Astrocyte (in vitro differentiated cells and primary cell): ENCODE data around the gene LPGAT1. TPM values are rescaled to one million over a fixed set of nuclear protein-coding genes. Genes with fewer than 3 reads are reported as not detected.

Source experiments
- DNase-seq: peaks from one replicate; pipeline ENCODE4 v3.0.0-alpha.2; 2010; ENCODE audit warnings: low read depth
- FAIRE-seq: peaks from 2 replicates; lab custom pipeline; 2011; peaks lifted over from hg19 to GRCh38; lab: Jason Lieb, UNC
- H2AFZ ChIP-seq: 2 replicates; pipeline ENCODE4 v1.6.0; 2012; ENCODE audit warnings: low read depth, low read length, inconsistent platforms
- H3K27ac ChIP-seq: 2 replicates; pipeline ENCODE4 v1.5.1; 2011; ENCODE audit warnings: low read depth, low read length, inconsistent platforms
- H3K27me3 ChIP-seq: 2 replicates; pipeline ENCODE4 v1.6.0; 2011; ENCODE audit warnings: low read length, inconsistent platforms; ENCODE audit not compliant: insufficient read depth
- H3K36me3 ChIP-seq: 2 replicates; pipeline ENCODE4 v1.5.1; 2011; ENCODE audit warnings: low read length, inconsistent platforms; ENCODE audit not compliant: insufficient read depth
- H3K4me1 ChIP-seq: 2 replicates; pipeline ENCODE4 v1.5.1; 2011; ENCODE audit warnings: low read length, inconsistent platforms; ENCODE audit not compliant: insufficient read depth
- H3K4me2 ChIP-seq: 2 replicates; pipeline ENCODE4 v1.6.0; 2012; ENCODE audit warnings: low read length, inconsistent platforms
- H3K4me3 ChIP-seq: 2 replicates; pipeline ENCODE4 v1.5.1; 2011; ENCODE audit warnings: low read depth, mild to moderate bottlenecking, low read length, inconsistent platforms; ENCODE audit not compliant: insufficient read depth
- H3K79me2 ChIP-seq: 2 replicates; pipeline ENCODE4 v1.6.0; 2012; ENCODE audit warnings: mild to moderate bottlenecking, low read length, inconsistent platforms; ENCODE audit not compliant: insufficient read depth
- H3K9ac ChIP-seq: 2 replicates; pipeline ENCODE4 v1.6.0; 2012; ENCODE audit warnings: mild to moderate bottlenecking, low read length, inconsistent platforms
- H3K9me3 ChIP-seq: 2 replicates; pipeline ENCODE4 v1.5.1; 2012; ENCODE audit warnings: low read depth, mild to moderate bottlenecking, low read length, inconsistent platforms; ENCODE audit not compliant: insufficient read depth
- H4K20me1 ChIP-seq: 2 replicates; pipeline ENCODE4 v1.6.0; 2012; ENCODE audit warnings: low read length, inconsistent platforms; ENCODE audit not compliant: insufficient read depth
- H3K27ac Mint-ChIP-seq: one replicate; pipeline ENCODE4 v1.8.0; 2021; ENCODE audit warnings: mild to moderate bottlenecking, mixed read lengths; ENCODE audit not compliant: unreplicated experiment
- H3K27me3 Mint-ChIP-seq: one replicate; pipeline ENCODE4 v1.8.0; 2021; ENCODE audit warnings: low read depth, mixed read lengths; ENCODE audit not compliant: unreplicated experiment
- H3K36me3 Mint-ChIP-seq: one replicate; pipeline ENCODE4 v1.8.0; 2021; ENCODE audit warnings: low read depth, mixed read lengths; ENCODE audit not compliant: unreplicated experiment
- H3K4me1 Mint-ChIP-seq: one replicate; pipeline ENCODE4 v1.8.0; 2021; ENCODE audit warnings: low read depth, mixed read lengths; ENCODE audit not compliant: unreplicated experiment
- H3K4me3 Mint-ChIP-seq: one replicate; pipeline ENCODE4 v1.8.0; 2021; ENCODE audit warnings: mild to moderate bottlenecking, moderate library complexity, mixed read lengths; ENCODE audit not compliant: unreplicated experiment
- H3K9me3 Mint-ChIP-seq: one replicate; pipeline ENCODE4 v1.8.0; 2021; ENCODE audit warnings: mild to moderate bottlenecking, mixed read lengths; ENCODE audit not compliant: unreplicated experiment
- EZH2 ChIP-seq: IDR thresholded peaks from 2 replicates; pipeline ENCODE4 v1.6.1; 2012; ENCODE audit warnings: mild to moderate bottlenecking, low read length, inconsistent platforms; ENCODE audit not compliant: insufficient read depth
- total RNA-seq: library from RNA; stranded (reverse); gene quantifications from 2 replicates; pipeline ENCODE4 v1.2.1, GENCODE V29; 2021
- TF ChIP-seq, protein P1 (sequence below): IDR thresholded peaks from 2 replicates; pipeline ENCODE4 v1.5.1; 2011; ENCODE audit warnings: low read depth, mild to moderate bottlenecking, inconsistent platforms, low read length, moderate library complexity; ENCODE audit not compliant: insufficient read depth

LPGAT1 gene
- total RNA-seq, 1 donor from 2014 or later: 36.7 TPM

GRCh38 chr1:211797994-211798393 is 32.6 kb downstream of the LPGAT1 start:
- H3K27me3 ChIP-seq: no peaks in the 10 kb centered on the region
- peaks cover 15% of the 10 kb centered on the region for H3K36me3 Mint-ChIP-seq
- H3K9me3 ChIP-seq: no peaks in the 10 kb centered on the region
- H3K27ac ChIP-seq: no peak overlapping the region
- no peak overlapping the region for H3K4me3 ChIP-seq
- H3K9ac ChIP-seq: no peak overlapping the region
- FAIRE-seq (no peak), DNase-seq (no peak)
- no peak for TF ChIP-seq EZH2
- TF ChIP-seq, protein P1, sequence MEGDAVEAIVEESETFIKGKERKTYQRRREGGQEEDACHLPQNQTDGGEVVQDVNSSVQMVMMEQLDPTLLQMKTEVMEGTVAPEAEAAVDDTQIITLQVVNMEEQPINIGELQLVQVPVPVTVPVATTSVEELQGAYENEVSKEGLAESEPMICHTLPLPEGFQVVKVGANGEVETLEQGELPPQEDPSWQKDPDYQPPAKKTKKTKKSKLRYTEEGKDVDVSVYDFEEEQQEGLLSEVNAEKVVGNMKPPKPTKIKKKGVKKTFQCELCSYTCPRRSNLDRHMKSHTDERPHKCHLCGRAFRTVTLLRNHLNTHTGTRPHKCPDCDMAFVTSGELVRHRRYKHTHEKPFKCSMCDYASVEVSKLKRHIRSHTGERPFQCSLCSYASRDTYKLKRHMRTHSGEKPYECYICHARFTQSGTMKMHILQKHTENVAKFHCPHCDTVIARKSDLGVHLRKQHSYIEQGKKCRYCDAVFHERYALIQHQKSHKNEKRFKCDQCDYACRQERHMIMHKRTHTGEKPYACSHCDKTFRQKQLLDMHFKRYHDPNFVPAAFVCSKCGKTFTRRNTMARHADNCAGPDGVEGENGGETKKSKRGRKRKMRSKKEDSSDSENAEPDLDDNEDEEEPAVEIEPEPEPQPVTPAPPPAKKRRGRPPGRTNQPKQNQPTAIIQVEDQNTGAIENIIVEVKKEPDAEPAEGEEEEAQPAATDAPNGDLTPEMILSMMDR: no peak
- peaks cover 6% of the 10 kb centered on the region for H3K36me3 ChIP-seq
- H3K4me2 ChIP-seq: no peak overlapping the region
- no peak overlapping the region for H2AFZ ChIP-seq
- H3K4me1 Mint-ChIP-seq: no peaks in the 10 kb centered on the region
- H3K27me3 Mint-ChIP-seq: no peaks in the 10 kb centered on the region
- peaks cover 5% of the 10 kb centered on the region for H3K9me3 Mint-ChIP-seq
- H3K4me3 Mint-ChIP-seq: no peak overlapping the region
- H3K79me2 ChIP-seq: peaks cover 9% of the 10 kb centered on the region
- no peaks in the 10 kb centered on the region for H3K4me1 ChIP-seq
- H4K20me1 ChIP-seq: peaks cover 6% of the 10 kb centered on the region
- no peak overlapping the region for H3K27ac Mint-ChIP-seq

DNA sequence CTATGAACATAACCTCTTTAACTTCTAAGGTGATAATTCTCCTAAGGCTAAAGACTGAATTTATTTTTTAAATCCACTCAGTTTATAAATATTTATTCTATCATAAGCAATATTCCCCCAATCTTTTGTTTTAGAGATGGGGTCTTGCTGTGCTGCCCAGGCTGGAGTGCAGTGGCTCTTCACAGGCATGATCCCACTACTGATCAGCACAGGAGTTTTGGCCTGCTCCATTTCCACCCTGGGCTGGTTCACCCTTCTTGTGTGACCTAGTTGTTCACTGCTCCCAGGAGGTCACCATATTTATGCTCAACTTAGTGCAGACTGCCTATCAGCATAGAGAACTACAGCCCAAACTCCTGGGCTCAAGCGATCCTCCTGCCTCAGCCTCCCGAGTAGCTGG is 38.6 kb downstream of the LPGAT1 start:
- TF ChIP-seq, protein P1: no peak
- TF ChIP-seq EZH2: no peak

DNA sequence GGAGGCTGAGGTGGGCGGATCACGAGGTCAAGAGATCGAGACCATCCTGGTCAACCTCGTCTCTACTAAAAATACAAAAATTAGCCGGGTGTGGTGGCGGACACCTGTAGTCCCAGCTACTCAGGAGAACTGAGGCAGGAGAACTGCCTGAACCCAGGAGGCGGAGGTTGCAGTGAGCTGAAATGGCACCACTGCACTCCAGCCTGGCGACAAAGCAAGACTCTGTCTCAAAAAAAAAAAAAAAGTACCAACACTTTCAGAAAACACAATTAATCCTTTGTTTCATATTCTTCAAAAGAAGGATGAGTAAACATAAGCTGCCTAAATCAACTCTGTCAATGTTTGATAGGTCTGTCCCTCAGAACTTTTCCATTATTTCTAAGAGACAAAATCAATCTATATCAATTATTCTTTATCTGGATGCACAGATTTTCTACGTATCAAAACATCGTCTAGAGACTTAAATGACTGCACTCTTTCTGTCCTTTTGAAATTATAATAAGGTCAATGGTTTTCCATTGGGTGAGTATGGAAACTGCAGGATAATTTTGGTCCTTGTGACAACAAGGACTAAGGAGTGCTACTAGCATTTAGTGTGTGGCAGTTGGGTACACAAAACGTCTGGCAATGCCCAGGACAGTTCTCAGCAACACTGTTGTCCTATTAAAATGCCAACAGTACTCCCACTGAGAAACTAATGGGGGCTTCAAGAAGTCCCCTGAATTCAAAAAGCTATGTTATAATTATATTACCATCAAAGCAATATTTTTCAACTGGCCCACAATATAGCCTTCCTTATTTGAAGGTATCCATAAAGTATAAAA is 40.7 kb downstream of the LPGAT1 start:
- Histone ChIP-seq H3K27ac (no peak overlapping the region), H3K9me3 (no peaks in the 10 kb centered on the region), H3K27me3 (no peaks in the 10 kb centered on the region), H4K20me1 (no peaks in the 10 kb centered on the region), H3K4me3 (no peak overlapping the region), H3K4me2 (no peak overlapping the region), H3K36me3 (peaks cover 2% of the 10 kb centered on the region), H2AFZ (no peak overlapping the region), H3K9ac (no peak overlapping the region), H3K4me1 (no peaks in the 10 kb centered on the region), H3K79me2 (no peaks in the 10 kb centered on the region)
- no peaks in the 10 kb centered on the region for H3K9me3 Mint-ChIP-seq
- no peaks in the 10 kb centered on the region for H3K4me1 Mint-ChIP-seq
- H3K27me3 Mint-ChIP-seq: no peaks in the 10 kb centered on the region
- no peak overlapping the region for H3K4me3 Mint-ChIP-seq
- TF ChIP-seq, protein P1: no peak
- TF ChIP-seq EZH2: no peak
- H3K27ac Mint-ChIP-seq: no peak overlapping the region
- H3K36me3 Mint-ChIP-seq: peaks cover 5% of the 10 kb centered on the region
- DNase-seq (no peak), FAIRE-seq (no peak)

More for the DNA sequence above, 38.6 kb downstream of the LPGAT1 start:
- Mint-ChIP-seq H3K27me3 (no peaks in the 10 kb centered on the region), H3K27ac (no peak overlapping the region), H3K36me3 (peaks cover 7% of the 10 kb centered on the region), H3K4me1 (no peaks in the 10 kb centered on the region), H3K4me3 (no peak overlapping the region), H3K9me3 (no peaks in the 10 kb centered on the region)
- H3K36me3 ChIP-seq: peaks cover 2% of the 10 kb centered on the region
- no peak overlapping the region for H3K27ac ChIP-seq
- no peak overlapping the region for H2AFZ ChIP-seq
- no peak overlapping the region for H3K4me2 ChIP-seq
- H4K20me1 ChIP-seq: no peaks in the 10 kb centered on the region
- H3K4me1 ChIP-seq: no peaks in the 10 kb centered on the region
- no peak for DNase-seq
- H3K4me3 ChIP-seq: no peak overlapping the region
- no peaks in the 10 kb centered on the region for H3K9me3 ChIP-seq
- peaks cover 4% of the 10 kb centered on the region for H3K79me2 ChIP-seq
- no peak overlapping the region for H3K9ac ChIP-seq
- FAIRE-seq: no peak
- no peaks in the 10 kb centered on the region for H3K27me3 ChIP-seq
